DMS153 treated with DMSO at 0.1 percent for 48 hours (cell line): Measurements from ENCODE around the gene NCKAP5.
"Not testable (repeated sequence)": the region's sequence is repeated elsewhere in the genome, so short reads cannot be mapped to it uniquely, and the experiment has no call there.

Source experiments
- DNase-seq: peaks from one replicate; lab custom pipeline; 2025; ENCODE audit not compliant: unreplicated experiment; lab: John Stamatoyannopoulos, UW

Gene NCKAP5

DNA sequence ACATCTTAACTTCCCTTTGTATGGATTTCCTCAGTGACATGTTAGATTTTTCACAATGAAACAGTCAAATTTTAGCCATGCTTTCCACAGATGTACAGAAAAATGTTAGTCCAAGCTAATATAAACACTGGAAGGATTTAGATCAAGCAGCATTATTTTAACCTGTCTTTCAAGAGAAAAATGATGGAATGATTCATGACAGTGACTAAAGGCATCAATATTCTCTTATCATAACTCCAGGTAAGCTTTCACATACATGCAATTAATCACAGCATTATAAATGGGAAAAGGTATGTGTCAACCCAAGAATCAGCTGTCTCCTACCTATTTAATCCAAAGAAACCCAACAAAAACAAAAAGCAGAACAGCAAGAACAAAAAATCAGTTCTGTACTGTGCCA, 92.7 kb downstream of the NCKAP5 start:
- no peak for DNase-seq

- DNase-seq, result not testable (repeated sequence)
These were observed 97.8 kb downstream of the NCKAP5 start for GRCh38 chr2:133470446-133470845.

DNA sequence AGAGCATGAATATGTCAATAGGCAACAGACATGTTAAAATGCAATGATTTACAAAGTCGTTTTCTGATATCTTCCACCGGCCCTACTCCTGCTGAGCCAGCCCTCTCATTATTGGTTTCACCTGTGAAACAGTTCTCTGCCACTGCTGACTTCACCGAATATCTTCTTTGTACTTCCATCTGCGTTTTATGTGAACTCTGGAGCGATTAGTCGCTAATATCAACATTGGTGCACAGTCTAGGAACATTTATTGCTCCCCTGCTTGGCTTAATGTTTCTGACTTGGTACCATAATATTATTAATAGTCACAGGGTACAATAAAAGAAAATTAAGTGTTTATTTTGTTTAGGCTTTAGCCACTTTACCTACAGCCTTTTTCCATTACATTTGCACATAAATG, 105.5 kb downstream of the NCKAP5 start:
- DNase-seq, result no peak

- DNase-seq, result no peak
These were observed 106.8 kb downstream of the NCKAP5 start for GRCh38 chr2:133461484-133461883.

DNA sequence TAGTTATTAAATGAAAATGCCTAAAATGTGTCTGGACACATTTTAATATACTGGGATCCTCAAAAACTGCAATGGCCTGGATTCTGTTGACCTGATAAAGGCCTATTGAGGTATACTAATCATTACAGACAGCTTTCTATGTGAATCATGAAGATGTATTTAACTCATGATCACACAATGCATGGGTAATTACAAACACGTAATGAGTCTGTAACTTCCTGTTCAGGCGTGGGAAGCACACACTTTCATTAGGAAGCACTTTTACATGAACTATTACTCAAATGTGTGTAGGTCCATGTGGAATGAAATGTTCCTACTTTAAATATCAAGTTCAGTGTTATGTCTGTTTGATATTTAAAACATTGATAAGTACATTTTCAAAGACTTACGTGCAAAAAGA, 108.7 kb downstream of the NCKAP5 start:
- no peak for DNase-seq

DNA sequence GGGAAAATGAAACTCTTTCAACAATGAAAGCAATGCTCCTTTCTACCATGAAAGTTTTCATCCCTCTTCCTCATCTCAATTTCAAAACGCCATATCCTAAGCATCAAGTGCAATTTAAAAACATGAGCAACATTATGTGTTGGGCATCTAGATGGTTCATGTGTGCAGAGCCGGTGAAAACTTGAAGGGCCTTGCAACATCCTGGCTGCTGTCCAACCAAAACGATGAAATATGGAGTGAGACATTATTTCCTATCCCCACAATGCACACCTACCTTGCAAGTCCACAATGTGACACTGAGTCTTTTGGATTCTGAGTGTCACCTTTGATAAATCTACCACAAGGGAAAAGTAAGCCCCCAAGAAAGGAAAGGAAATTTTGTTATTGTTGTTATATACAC, 110.0 kb downstream of the NCKAP5 start:
- DNase-seq, result no peak

DNA sequence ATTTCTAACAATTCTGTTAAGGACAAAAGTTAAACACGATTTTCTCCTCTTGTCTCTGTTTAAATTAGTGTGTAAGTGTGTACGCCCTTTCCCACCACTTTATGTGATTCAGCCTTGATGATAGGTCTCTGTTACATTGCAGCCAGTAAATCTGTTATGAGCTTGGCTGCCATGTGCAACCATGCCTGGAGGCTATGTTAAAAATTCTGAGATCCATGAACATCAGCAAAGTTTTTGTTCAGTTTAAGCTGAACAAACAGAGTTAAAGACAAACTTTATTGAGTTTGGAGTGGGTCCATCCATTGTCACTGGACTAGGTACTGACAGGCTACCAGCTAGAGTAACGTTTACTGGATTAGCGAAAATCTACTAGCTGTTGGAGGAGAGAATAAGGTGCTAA, 110.4 kb downstream of the NCKAP5 start:
- DNase-seq, result no peak

GRCh38 chr2:133456971-133457370, 111.3 kb downstream of the NCKAP5 start:
- no peak for DNase-seq

DNA sequence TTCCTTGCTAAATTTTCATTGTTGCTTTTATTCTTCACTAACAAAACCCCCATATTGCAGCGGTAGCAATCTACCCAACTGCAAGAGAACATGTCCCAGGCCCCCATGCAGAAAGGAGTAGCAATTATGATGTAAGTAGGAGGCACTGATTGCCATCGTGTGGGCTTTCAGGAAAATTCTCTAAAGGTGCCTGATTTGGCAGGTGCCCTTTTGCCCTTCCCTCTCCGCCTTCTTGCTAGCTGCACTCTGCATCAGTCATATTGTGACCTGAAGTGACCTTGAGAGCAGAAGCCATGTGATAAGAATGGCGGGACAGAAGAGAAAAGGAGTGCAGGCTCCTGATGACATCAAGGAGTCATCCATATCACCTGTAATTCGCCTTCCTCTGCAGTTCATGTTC, 112.1 kb downstream of the NCKAP5 start:
- no peak for DNase-seq

GRCh38 chr2:133453032-133453431, 115.2 kb downstream of the NCKAP5 start:
- no peak for DNase-seq

GRCh38 chr2:133452583-133452982, 115.7 kb downstream of the NCKAP5 start:
- no peak for DNase-seq

DNA sequence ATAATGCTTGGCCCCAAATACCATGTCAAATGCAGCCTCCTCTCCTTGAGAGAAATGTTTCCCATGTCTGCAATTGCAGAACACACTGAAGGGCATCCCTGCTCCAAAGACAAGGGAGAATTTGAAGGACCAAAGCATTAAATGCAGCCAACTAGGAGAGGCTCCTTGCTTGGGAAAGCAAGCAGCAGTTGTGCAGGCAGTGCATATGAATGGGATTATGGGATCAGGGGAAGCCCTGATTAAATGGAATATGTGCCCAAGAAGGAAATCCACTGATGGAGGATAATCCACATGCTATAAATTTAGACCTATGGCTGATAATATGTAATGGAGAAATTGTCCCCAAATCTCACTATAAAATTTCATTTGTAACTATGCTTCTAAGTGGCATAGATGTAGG, 116.1 kb downstream of the NCKAP5 start:
- no peak for DNase-seq

GRCh38 chr2:133448195-133448594, 120.1 kb downstream of the NCKAP5 start:
- peak; percentile 72 for DNase-seq

DNA sequence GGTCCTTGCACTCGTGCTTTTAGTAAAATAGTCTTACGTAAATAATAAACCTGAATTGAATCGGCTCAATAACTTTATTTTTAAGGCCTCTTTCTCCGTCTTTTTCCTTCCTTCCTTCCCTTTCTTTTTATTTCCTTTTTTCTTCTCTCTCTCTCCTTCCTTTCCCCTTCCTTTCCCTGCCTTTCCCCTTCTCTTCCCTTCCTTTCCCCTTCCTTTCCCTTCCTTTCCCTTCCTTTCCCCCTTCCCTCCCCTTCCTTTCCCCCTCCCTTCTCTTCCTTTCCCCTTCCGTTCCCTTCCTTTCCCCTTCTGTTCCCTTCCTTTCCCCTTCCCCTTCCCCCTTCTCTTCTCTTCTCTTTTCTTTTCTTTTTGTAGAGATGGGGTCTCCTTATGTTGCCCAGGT, 121.0 kb downstream of the NCKAP5 start:
- no peak for DNase-seq

- no peak for DNase-seq
These were observed 123.8 kb downstream of the NCKAP5 start for GRCh38 chr2:133444465-133444864.

DNA sequence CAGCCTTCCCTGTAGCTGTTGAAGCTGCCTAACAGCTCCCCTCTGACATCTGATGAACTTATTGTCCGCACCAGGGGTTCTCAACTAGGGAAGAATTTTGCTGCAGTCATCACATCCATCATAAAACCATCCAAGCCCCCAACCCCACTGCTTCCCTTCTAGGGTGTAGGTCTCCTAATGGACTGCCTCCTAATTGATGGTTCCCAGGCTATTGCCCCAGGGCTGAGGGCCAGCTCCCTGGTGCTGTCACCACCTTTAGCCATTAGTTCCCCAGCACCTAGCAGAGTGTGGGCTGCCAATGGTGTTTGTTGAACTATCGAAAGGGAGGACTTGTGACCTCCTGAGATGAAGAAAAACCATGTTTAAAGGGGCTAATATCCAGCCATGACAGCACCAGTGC, 125.9 kb downstream of the NCKAP5 start:
- no peak for DNase-seq

DNA sequence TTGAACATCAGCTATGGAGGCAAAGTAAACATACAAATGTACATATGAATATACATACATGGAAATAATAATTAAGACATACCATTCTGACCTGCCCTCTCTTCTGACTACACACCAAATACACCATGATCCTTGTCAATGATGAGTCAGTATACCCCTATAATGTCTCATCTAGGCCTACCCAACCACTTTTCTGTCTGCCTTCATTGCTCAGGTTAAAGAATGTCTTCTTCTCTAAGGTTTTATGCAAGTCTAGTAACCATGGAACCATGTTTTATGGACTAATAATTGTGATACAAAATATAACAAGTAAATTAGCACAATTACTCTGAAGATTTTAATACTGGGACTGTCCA, 128.7 kb downstream of the NCKAP5 start:
- DNase-seq, result no peak

GRCh38 chr2:133438848-133439564, 129.3 kb downstream of the NCKAP5 start:
- DNase-seq, result peak; percentile 65

DNA sequence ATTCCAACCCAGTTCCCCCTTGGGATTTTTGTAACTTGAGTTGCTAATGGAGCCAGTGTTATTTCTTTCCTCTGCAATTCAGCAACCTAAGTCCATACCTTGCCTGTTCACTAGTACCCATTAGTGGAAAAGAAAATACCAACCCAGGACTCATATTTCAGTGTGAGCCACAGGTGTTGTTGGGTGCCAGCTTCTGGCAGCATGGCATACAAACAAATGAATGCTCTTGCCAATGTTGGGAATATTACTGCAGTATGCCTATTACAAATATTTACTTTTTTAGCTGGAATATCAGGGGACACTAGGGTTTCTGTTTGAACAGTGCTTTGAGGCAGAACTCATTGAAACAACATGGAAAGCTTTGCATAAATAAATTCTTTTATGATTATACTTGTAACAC, 130.2 kb downstream of the NCKAP5 start:
- peak; percentile 67 for DNase-seq

GRCh38 chr2:133437492-133437891, 130.8 kb downstream of the NCKAP5 start:
- DNase-seq, result no peak

- DNase-seq, result peak; percentile 89
These were observed 133.1 kb downstream of the NCKAP5 start for GRCh38 chr2:133434959-133435668.

- DNase-seq, result no peak
These were observed 134.5 kb downstream of the NCKAP5 start for GRCh38 chr2:133433455-133434451.
